HG03469 (cell line): Measurements from ENCODE around the gene TADA1.

Source experiments
- ATAC-seq: cut with Tn5 transposase; IDR thresholded peaks from one replicate; pipeline ENCODE4 v1.9.1; 2021; ENCODE audit warnings: mild to moderate bottlenecking, moderate library complexity, moderate number of reproducible peaks; ENCODE audit not compliant: unreplicated experiment

The TADA1 gene, protein sequence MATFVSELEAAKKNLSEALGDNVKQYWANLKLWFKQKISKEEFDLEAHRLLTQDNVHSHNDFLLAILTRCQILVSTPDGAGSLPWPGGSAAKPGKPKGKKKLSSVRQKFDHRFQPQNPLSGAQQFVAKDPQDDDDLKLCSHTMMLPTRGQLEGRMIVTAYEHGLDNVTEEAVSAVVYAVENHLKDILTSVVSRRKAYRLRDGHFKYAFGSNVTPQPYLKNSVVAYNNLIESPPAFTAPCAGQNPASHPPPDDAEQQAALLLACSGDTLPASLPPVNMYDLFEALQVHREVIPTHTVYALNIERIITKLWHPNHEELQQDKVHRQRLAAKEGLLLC

GRCh38 chr1:166875734-166876539 is at the start of gene TADA1:
TADA1 (minus strand) TSS chr1:166876264; CDS start chr1:166876233, 31 bp downstream.
- peak; percentile 81 for ATAC-seq

DNA sequence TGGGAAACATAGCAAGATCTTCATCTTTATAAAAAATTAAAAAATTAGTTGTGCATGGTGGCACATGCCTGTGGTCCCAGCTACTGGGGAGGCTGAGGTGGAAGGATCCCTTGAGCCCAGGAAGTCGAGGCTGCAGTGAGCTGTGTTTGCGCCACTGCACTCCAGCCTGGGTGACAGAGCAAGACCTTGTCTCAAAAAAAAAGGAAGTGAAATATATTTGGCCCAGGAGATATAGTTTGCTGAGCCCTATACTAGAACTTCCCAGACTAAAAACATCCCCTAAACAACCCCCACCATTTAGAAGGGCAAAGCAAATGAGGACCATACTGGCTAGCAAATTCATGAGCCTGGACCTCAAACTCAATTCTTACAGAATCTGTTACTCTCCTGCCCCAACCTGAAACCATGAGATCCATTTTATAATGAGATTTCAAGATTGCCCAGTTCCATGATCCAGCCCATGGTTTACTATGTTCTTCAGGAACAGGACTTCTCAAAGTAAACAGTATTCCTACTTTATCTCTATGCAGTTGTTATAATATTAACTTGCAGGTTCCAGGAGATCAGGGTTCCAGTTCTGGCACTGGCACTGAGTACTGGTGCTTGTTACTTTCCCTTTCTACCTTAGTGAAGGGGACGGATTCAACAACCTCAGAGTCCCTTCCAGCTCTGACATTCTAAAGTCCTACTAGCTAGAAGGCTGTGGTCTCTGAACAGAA is 48.9 kb upstream of the TADA1 start:
- peak; percentile 69 for ATAC-seq

- no peak for ATAC-seq
Observed at GRCh38 chr1:166920561-166921475, 44.8 kb upstream of the TADA1 start.

- no peak for ATAC-seq
Observed at GRCh38 chr1:166918956-166919316, 42.9 kb upstream of the TADA1 start.

GRCh38 chr1:166918088-166918955 is 42.3 kb upstream of the TADA1 start:
- no peak for ATAC-seq

- ATAC-seq: no peak
Observed at GRCh38 chr1:166915941-166916340, 39.9 kb upstream of the TADA1 start.

GRCh38 chr1:166915042-166915441 is 39.0 kb upstream of the TADA1 start:
- ATAC-seq: no peak

DNA sequence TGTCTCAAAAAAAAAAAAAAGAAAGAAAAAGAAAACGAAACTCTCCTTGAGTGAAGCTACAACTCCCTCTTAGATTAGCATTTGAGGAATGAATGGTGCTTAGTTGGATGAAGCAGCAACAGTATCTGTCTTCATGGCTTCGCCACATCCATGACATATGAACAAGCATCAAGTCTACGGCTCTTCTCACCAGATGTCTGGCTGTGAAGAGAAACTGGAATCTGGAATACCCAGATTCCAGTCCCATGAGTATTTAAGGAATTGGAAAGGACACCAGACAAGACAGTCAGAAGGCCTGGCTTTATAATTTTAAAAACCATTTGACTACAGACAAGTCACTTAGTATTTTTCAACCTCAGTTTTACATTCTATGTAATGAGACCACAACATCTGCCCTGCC is 38.0 kb upstream of the TADA1 start:
- no peak for ATAC-seq

DNA sequence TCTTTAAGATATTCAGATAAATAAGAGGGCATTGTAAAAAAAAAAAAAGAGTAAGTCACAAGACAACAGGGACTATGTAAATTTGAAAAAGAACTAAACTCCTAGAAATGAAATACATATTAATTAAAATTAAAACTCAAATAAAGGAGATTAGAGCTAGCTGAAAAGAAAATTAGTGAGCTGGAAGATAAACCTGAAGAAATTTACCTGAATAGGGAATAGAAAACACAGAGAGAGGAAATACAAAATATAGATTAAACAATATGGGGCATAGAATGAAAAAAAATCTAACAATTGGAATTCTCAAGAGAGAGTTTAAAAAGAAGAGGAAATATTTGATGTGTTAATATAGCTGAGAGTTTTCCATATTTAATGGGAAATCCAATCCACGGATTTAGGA is 35.6 kb upstream of the TADA1 start:
- no peak for ATAC-seq

DNA sequence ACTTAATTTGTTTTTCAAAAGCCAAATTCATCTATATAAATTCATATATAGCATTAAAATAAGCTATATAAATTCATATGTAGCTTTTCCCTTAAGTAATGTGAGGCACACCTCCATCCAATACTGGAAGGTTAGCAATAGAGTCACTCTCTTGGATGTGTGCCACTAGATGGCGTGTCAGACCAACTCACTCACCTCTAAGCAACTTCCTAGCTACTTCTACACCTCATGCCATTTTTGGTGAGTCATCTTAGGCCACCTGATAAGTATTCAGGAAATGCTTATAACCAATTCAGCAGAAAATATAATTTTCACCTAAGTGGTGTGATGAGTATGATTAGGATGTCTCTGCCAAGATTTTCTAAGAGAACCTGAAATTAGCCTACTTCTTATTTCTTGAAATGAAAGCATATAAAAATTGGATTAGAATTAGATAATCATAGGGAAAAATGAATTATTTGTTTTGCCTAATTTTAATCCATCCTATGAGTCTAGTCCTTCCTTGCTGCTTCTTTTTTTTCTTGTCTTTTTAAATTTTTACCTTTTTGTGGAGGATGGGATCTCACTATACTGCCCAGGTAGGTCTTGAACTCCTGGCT is 34.4 kb upstream of the TADA1 start:
- ATAC-seq: peak; percentile 96

DNA sequence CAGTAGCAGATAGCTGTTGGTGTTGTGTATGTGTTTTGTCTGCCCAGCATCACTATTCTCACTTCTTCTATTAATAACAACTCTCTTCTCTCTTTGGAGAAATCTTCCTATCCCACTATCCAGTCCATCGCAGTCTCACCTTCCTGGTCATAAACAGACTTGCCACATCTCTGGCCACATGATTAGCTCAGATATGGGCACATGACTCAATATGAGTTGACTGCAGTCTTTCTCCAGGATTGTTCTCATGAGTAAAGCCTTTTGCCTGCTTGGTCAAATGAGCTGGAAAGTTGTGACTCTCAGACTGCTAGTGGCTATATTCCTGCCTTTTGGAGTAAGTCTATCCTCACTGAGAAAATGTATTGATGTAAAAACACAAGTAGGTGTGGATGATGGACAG is 32.9 kb upstream of the TADA1 start:
- ATAC-seq: no peak

DNA sequence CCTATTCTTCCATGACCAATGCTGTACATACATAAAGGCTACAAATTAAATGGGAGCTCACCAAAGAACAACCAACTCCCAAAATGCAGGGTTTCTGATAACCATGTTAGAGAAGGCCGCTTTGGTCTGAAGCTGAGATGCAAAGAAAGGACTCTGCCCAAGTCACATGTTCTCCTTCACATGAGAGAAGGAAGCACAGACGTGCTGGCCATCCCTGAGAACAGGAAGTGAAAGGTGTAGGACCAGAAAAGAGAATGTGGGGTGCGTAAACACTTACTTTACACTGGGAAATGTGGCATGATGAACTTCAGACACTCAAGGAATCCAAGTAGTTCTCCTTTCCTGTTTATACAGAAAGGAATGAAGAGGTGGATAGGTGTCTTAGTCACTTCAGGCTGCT is 31.7 kb upstream of the TADA1 start:
- ATAC-seq: no peak

DNA sequence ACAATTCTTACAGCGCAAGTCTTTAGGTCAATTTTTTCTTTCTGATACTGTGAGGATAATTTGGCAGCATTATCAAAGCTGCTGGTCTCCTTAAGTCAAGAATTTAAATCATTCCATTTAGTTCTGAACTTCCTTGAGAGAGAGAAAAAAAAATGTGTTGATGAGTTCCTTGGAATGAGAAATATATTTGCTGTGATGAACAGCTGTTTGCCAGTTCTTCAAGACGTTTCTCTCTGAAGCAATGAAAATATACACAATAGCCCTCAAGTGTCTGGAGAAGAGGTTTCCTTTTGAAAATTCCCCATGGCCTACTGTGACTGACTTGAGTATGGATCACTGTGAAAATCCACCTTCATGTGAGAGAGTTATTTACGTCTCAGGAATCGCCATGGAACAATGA is 31.0 kb upstream of the TADA1 start:
- no peak for ATAC-seq

- no peak for ATAC-seq
Observed at GRCh38 chr1:166906647-166907046, 30.6 kb upstream of the TADA1 start.

GRCh38 chr1:166905900-166906299 is 29.8 kb upstream of the TADA1 start:
- no peak for ATAC-seq

- no peak for ATAC-seq
Observed at GRCh38 chr1:166905136-166905535, 29.1 kb upstream of the TADA1 start.

DNA sequence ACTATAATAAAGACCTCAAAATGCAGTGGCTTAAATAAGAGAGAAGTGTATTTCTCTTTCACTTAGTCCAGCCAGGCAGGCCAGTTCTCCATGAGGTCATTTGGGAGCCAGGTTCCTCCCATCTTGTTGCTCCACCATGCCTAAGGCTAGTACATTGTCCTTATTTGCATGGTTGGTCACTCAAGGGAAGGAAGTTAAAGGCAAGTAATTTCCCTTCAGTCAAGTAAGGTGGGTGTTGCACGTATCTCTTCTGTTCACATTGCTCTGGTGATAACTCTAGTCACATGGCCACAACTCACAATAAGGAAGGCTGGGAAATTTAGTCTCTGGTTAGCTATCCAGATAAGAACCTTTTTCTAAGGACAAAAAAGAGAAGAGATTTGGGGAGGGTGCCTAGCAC is 27.2 kb upstream of the TADA1 start:
- no peak for ATAC-seq

DNA sequence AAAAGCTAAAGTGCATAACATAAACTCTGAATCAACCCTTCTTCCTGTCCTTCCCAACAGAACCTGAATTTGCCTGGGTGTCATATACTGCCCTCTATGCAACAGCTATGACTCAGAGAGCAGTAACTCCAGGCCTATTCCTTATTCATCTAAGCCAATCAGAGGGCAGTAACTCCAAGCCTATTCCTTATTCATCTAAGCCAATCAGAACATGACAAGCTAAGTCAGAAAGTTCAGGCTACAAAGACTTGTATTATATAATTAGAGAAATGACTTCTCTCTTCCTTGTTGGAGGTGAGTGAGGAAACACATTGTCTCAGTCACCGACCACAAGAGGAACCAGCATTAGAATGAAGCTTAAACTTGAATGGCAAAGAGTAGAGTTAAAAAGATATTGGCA is 26.2 kb upstream of the TADA1 start:
- ATAC-seq: peak; percentile 33

GRCh38 chr1:166900987-166901386 is 24.9 kb upstream of the TADA1 start:
- no peak for ATAC-seq
